ENCODE data around the gene CRAT.

GRCh38 chr9:129089246-129089645, 21.3 kb downstream of the CRAT start:
- TF ChIP-seq CTCF (IDR thresholded peaks at IDR 0.05) (no peak), POLR2A (IDR thresholded peaks at IDR 0.05) (no peak)

Data from uterus (tissue), 2 donors.